Upper lobe of left lung (tissue), 6 donors: ENCODE measurements around the gene SIAH1. TPM values are rescaled to one million over a fixed set of nuclear protein-coding genes. Genes with fewer than 3 reads are reported as not detected.

Source experiments
- ATAC-seq, 2 donors: fragments of 200-7000 bp; cut with Tn5 transposase; one replicate each; pipeline ENCODE4 v1.9.1; 2022; ENCODE audit warnings: mild to moderate bottlenecking in 2 of 2, moderate library complexity in 2 of 2; ENCODE audit not compliant: low FRiP score in 2 of 2
- DNase-seq, 2 donors: peaks; one replicate each; pipeline ENCODE4 v3.0.0-alpha.2; 2019 to 2020
- H3K27ac ChIP-seq, 4 donors: fragments of 200-600 bp; sonication (generic); one replicate each; pipeline ENCODE4 v1.5.1; 2016 to 2019
- H3K27me3 ChIP-seq, 4 donors: fragments of 200-600 bp; sonication (generic); one replicate each; pipeline ENCODE4 v1.5.1; 2017 to 2019
- H3K36me3 ChIP-seq, 4 donors: fragments of 200-600 bp; sonication (generic); one replicate each; pipeline ENCODE4 v1.5.1; 2016 to 2019
- H3K4me1 ChIP-seq, 4 donors: fragments of 200-600 bp; sonication (generic); one replicate each; pipeline ENCODE4 v1.5.1; 2018 to 2019
- H3K4me3 ChIP-seq, 4 donors: fragments of 200-600 bp; sonication (generic); one replicate each; pipeline ENCODE4 v1.5.1; 2017 to 2019; ENCODE audit warnings: mild to moderate bottlenecking in 2 of 4, moderate library complexity in 1 of 4
- H3K9me3 ChIP-seq, 4 donors: fragments of 200-600 bp; sonication (generic); one replicate each; pipeline ENCODE4 v1.5.1; 2018 to 2019
- CTCF ChIP-seq, 6 experiments: fragments of 450-650 bp in 4 of 6; fragments of 200-600 bp in 2 of 6; sonication (generic) in 2 of 6; IDR thresholded peaks; one replicate each; pipeline ENCODE4 v1.5.1; 2016 to 2019; ENCODE audit warnings: antibody characterized with exemption in 6 of 6
- EP300 ChIP-seq, 4 donors: sonication (generic); formaldehyde crosslinking; IDR thresholded peaks; one replicate each; pipeline ENCODE4 v1.5.1; 2017; ENCODE audit warnings: antibody characterized with exemption in 4 of 4, control low read depth in 2 of 4
- POLR2A ChIP-seq, 4 donors: fragments of 450-650 bp; IDR thresholded peaks; one replicate each; pipeline ENCODE4 v1.5.1; 2016 to 2017; ENCODE audit warnings: antibody characterized with exemption in 4 of 4, mild to moderate bottlenecking in 2 of 4
- POLR2AphosphoS5 ChIP-seq, 2 donors: sonication (generic); formaldehyde crosslinking; IDR thresholded peaks; one replicate each; pipeline ENCODE4 v1.5.1; 2017; ENCODE audit warnings: antibody characterized with exemption in 2 of 2
- whole genome bisulfite sequencing, 2 donors: methylation state at CpG; one replicate each; pipeline ENCODE4 v1.1.5; 2017 to 2018; 5-methylcytosine and 5-hydroxymethylcytosine counted together
- total RNA-seq, 6 donors: library from RNA; depleted of rRNA in 4 of 6; stranded (reverse); fragments of >200 nt in 4 of 6; gene quantifications; one replicate each; pipeline versions ENCODE4 v1.1.0 to v1.2.1, GENCODE V29; 2016 to 2021
- donor health status: DM: no; HTN: no; CAD: no; lungs with moderate emphysema.
- donor health status: DM: no; HTN: yes; CAD: no; lungs with severe emphysema.

SIAH1 gene, protein sequence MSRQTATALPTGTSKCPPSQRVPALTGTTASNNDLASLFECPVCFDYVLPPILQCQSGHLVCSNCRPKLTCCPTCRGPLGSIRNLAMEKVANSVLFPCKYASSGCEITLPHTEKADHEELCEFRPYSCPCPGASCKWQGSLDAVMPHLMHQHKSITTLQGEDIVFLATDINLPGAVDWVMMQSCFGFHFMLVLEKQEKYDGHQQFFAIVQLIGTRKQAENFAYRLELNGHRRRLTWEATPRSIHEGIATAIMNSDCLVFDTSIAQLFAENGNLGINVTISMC
- total RNA-seq, result 10 to 100 TPM; 19.4 to 45.1 (median 24.9) TPM

DNA sequence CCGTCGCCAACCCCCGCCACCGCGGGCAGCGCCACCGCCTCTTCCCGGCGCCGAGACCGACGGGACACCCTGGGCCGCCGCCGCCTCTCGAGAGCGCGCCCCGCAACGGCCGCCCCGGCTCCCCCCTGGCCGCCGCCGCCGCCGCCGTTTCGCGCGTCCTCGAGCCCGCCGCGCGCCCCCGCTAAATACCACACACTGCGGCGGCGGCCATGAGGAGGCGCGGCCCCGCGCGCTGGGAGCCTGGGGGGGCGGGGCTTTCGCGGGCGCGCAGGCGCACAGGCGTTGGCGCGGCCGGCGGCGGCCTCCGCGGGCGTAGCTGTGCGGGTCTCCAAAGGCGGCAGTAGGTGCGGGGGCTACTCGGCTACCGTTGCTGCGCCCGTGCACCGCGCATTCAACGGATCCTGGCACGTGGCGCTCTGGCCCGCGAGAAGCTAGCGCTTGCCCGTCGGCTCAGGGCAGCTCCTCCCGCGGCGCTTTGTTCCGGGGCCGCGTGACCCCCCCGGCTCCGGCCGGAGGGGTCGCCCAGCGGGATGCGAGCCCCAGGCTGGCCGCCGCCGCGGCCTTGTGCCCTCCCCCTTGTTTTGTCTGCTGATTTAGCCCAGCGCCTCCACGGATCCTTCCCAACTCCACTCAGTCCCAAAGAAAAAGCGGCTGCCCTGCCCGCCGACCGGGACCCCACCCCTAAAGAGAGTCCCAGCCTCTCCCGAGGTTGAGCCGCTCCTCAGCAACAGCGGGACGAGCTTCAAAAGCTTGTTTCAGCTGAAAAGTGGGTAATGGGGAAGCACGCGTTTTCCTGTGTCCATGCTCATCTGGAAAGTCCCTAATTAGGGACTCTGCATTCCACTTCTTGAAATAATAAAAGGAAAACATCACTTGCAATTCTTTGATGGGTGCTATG, at the start of gene SIAH1:
Gene SIAH1, minus strand, starts transcription at position 161 of the 898 bp plus-strand sequence. CDS start 22,985 bp downstream, outside the sequence.
- DNase-seq (peak; percentile 91 to 99), ATAC-seq (peak; percentile 94 to 95)
- H3K9me3 ChIP-seq, result no peaks in the 10 kb centered on the region
- TF ChIP-seq CTCF (IDR thresholded peaks at IDR 0.05), result peak in 2 of 6 experiments; percentile 26 to 45
- peak; percentile 49 to 57 for TF ChIP-seq POLR2AphosphoS5 (IDR thresholded peaks at IDR 0.05)
- peak in 3 of 4 donors; percentile 80 to 90 (median 84) for TF ChIP-seq POLR2A (IDR thresholded peaks at IDR 0.05)
- TF ChIP-seq EP300 (IDR thresholded peaks at IDR 0.05), result no peak
- H3K4me3 ChIP-seq, result peak within 1 kb of the TSS; percentile 78 to 97 (median 92)
- WGBS, 2 donors, result 1 to 2% methylated on average over 11 to 18 of the region's 105 CpGs
- H3K27me3 ChIP-seq, result no peaks in the 10 kb centered on the region
- no peaks in the 10 kb centered on the region for H3K36me3 ChIP-seq
- H3K27ac ChIP-seq, result peak within 1 kb of the TSS; percentile 98 to 100 (median 100)
- H3K4me1 ChIP-seq, result peaks cover 33 to 46% (median 35%) of the 10 kb centered on the region in 4 donors

GRCh38 chr16:48434653-48435317, 49.6 kb upstream of the SIAH1 start:
- DNase-seq (peak in 1 of 2 donors; percentile 41), ATAC-seq (peak; percentile 41 to 75)
- Histone ChIP-seq H3K27me3 (no peaks in the 10 kb centered on the region), H3K27ac (peak overlapping the region; percentile 27 to 74 (median 35)), H3K36me3 (no peaks in the 10 kb centered on the region), H3K4me1 (peaks cover 5 to 24% (median 7%) of the 10 kb centered on the region in 4 donors), H3K4me3 (no peak overlapping the region), H3K9me3 (no peaks in the 10 kb centered on the region)
- no peak for TF ChIP-seq POLR2AphosphoS5 (IDR thresholded peaks at IDR 0.05)
- WGBS, 2 donors, result 32 to 38% methylated on average over 4 of the region's 4 CpGs

- WGBS, 2 donors, result 70 to 74% methylated on average over 5 of the region's 5 CpGs
- TF ChIP-seq CTCF (IDR thresholded peaks at IDR 0.05) (no peak), POLR2A (IDR thresholded peaks at IDR 0.05) (no peak), POLR2AphosphoS5 (IDR thresholded peaks at IDR 0.05) (no peak), EP300 (IDR thresholded peaks at IDR 0.05) (no peak)
- Histone ChIP-seq H3K4me1 (peaks cover 5 to 24% (median 7%) of the 10 kb centered on the region in 4 donors), H3K9me3 (no peaks in the 10 kb centered on the region), H3K27me3 (no peaks in the 10 kb centered on the region), H3K4me3 (no peak overlapping the region), H3K36me3 (no peaks in the 10 kb centered on the region), H3K27ac (peak overlapping the region; percentile 27 to 74 (median 35))
- DNase-seq, result peak in 1 of 2 donors; percentile 37
- peak; percentile 40 to 51 for ATAC-seq
Measured at GRCh38 chr16:48433850-48434530, 48.8 kb upstream of the SIAH1 start.

- Histone ChIP-seq H3K4me3 (no peak overlapping the region), H3K27ac (peak overlapping the region in 2 of 4 donors; percentile 41 to 65), H3K9me3 (no peaks in the 10 kb centered on the region), H3K4me1 (peaks cover 5 to 24% (median 7%) of the 10 kb centered on the region in 4 donors), H3K36me3 (no peaks in the 10 kb centered on the region), H3K27me3 (no peaks in the 10 kb centered on the region)
- DNase-seq (peak in 1 of 2 donors; percentile 44), ATAC-seq (no peak)
- WGBS, 2 donors, result 92 to 93% methylated on average over 18 of the region's 18 CpGs
- TF ChIP-seq POLR2A (IDR thresholded peaks at IDR 0.05) (no peak), POLR2AphosphoS5 (IDR thresholded peaks at IDR 0.05) (no peak), EP300 (IDR thresholded peaks at IDR 0.05) (no peak), CTCF (IDR thresholded peaks at IDR 0.05) (no peak)
Measured at GRCh38 chr16:48433116-48433849, 48.1 kb upstream of the SIAH1 start.
